Mesenchymal stem cell (in vitro differentiated cells and primary cell): ENCODE measurements around the gene CTSL.
"Not testable (repeated sequence)": the region's sequence is repeated elsewhere in the genome, so short reads cannot be mapped to it uniquely, and the experiment has no call there.

ENCODE experiments used
- DNase-seq: peaks from one replicate; pipeline ENCODE4 v3.0.0-alpha.2; 2013
- H2AFZ ChIP-seq: one replicate; pipeline ENCODE4 v1.6.1; 2013; ENCODE audit warnings: low read depth, mild to moderate bottlenecking, control low read depth, inconsistent platforms, low read length, moderate library complexity
- H2AK5ac ChIP-seq: 2 replicates; pipeline ENCODE4 v1.6.1; 2013; ENCODE audit warnings: low read length, moderate library complexity, mild to moderate bottlenecking, inconsistent platforms; ENCODE audit not compliant: severe bottlenecking
- H2BK120ac ChIP-seq: one replicate; pipeline ENCODE4 v1.6.1; 2013; ENCODE audit warnings: low read depth, mild to moderate bottlenecking, inconsistent platforms, low read length, moderate library complexity
- H2BK12ac ChIP-seq, 2 experiments: one replicate each; pipeline ENCODE4 v1.6.1; 2013; ENCODE audit warnings: inconsistent platforms in 2 of 2, low read length in 2 of 2, mild to moderate bottlenecking in 2 of 2, moderate library complexity in 2 of 2, control low read depth in 1 of 2
- H2BK15ac ChIP-seq: one replicate; pipeline ENCODE4 v1.6.1; 2013; ENCODE audit warnings: mild to moderate bottlenecking, low read depth, inconsistent platforms; ENCODE audit not compliant: poor library complexity, severe bottlenecking
- H2BK5ac ChIP-seq: 2 replicates; pipeline ENCODE4 v1.6.1; 2013; ENCODE audit warnings: low read depth, mild to moderate bottlenecking, low read length, control low read depth, inconsistent platforms; ENCODE audit not compliant: poor library complexity, severe bottlenecking
- H3K14ac ChIP-seq, 2 experiments: one replicate each; pipeline ENCODE4 v1.6.1; 2013; ENCODE audit warnings: inconsistent platforms in 2 of 2, low read length in 2 of 2, control low read depth in 1 of 2, mild to moderate bottlenecking in 1 of 2, moderate library complexity in 1 of 2
- H3K18ac ChIP-seq, 2 experiments: one replicate each; pipeline ENCODE4 v1.6.1; 2013; ENCODE audit warnings: inconsistent platforms in 2 of 2, low read length in 2 of 2, control low read depth in 1 of 2, low read depth in 1 of 2, mild to moderate bottlenecking in 1 of 2
- H3K23ac ChIP-seq, 2 experiments: one replicate each; pipeline ENCODE4 v1.6.1; 2013; ENCODE audit warnings: inconsistent platforms in 2 of 2, low read length in 2 of 2, mild to moderate bottlenecking in 2 of 2, moderate library complexity in 2 of 2, control low read depth in 1 of 2
- H3K27ac ChIP-seq: 2 replicates; pipeline ENCODE4 v1.5.1; 2013; ENCODE audit warnings: mild to moderate bottlenecking, moderate library complexity, low read length, control low read depth, inconsistent platforms; ENCODE audit not compliant: poor library complexity, severe bottlenecking
- H3K27me3 ChIP-seq, 2 experiments: 2 replicates each; pipeline versions ENCODE4 v1.6.1 to v1.7.0; 2013; ENCODE audit warnings: low read length in 2 of 2, mild to moderate bottlenecking in 2 of 2, moderate library complexity in 2 of 2, control low read depth in 1 of 2, inconsistent platforms in 1 of 2; ENCODE audit not compliant: control insufficient read depth in 1 of 2, insufficient read depth in 1 of 2
- H3K36me3 ChIP-seq, 2 experiments: 2 replicates each; pipeline versions ENCODE4 v1.6.1 to v1.7.0; 2013; ENCODE audit warnings: low read length in 2 of 2, control low read depth in 1 of 2, inconsistent platforms in 1 of 2, low read depth in 1 of 2, mild to moderate bottlenecking in 1 of 2; ENCODE audit not compliant: insufficient read depth in 2 of 2, control insufficient read depth in 1 of 2
- H3K4ac ChIP-seq, 2 experiments: one replicate each; pipeline ENCODE4 v1.6.1; 2013; ENCODE audit warnings: inconsistent platforms in 2 of 2, low read length in 2 of 2, mild to moderate bottlenecking in 2 of 2, moderate library complexity in 2 of 2, control low read depth in 1 of 2, low read depth in 1 of 2
- H3K4me1 ChIP-seq: 2 replicates; pipeline ENCODE4 v1.6.1; 2013; ENCODE audit warnings: low read depth, low read length, control low read depth; ENCODE audit not compliant: control insufficient read depth, insufficient read depth
- H3K4me2 ChIP-seq: 2 replicates; pipeline ENCODE4 v1.6.1; 2013; ENCODE audit warnings: low read length, mild to moderate bottlenecking, inconsistent platforms; ENCODE audit not compliant: poor library complexity, severe bottlenecking
- H3K4me3 ChIP-seq, 2 experiments: 2 replicates each; pipeline versions ENCODE4 v1.5.1 to v1.7.0; 2013; ENCODE audit warnings: low read length in 2 of 2, mild to moderate bottlenecking in 2 of 2, control low read depth in 1 of 2, low read depth in 1 of 2; ENCODE audit not compliant: insufficient read depth in 1 of 2
- H3K79me1 ChIP-seq: replicated peaks from 2 replicates; pipeline ENCODE4 v1.6.1; 2013; ENCODE audit warnings: mild to moderate bottlenecking, control low read depth, low read length, inconsistent platforms; ENCODE audit not compliant: poor library complexity, severe bottlenecking
- H3K9ac ChIP-seq: 2 replicates; pipeline ENCODE4 v1.7.0; 2013; ENCODE audit warnings: mild to moderate bottlenecking, low read length, moderate library complexity
- H3K9me3 ChIP-seq: 2 replicates; pipeline ENCODE4 v1.7.0; 2013; ENCODE audit warnings: mild to moderate bottlenecking, low read length; ENCODE audit not compliant: control insufficient read depth
- H4K8ac ChIP-seq: one replicate; pipeline ENCODE4 v1.6.1; 2013; ENCODE audit warnings: inconsistent platforms, mild to moderate bottlenecking, low read length, moderate library complexity
- H4K91ac ChIP-seq: one replicate; pipeline ENCODE4 v1.6.1; 2013; ENCODE audit warnings: mild to moderate bottlenecking, low read length, inconsistent platforms
- WGBS: methylation state at CpG from one replicate; pipeline ENCODE4 v1.1.7; 2013; ENCODE audit warnings: mixed read lengths; 5-methylcytosine and 5-hydroxymethylcytosine counted together

Gene CTSL

DNA sequence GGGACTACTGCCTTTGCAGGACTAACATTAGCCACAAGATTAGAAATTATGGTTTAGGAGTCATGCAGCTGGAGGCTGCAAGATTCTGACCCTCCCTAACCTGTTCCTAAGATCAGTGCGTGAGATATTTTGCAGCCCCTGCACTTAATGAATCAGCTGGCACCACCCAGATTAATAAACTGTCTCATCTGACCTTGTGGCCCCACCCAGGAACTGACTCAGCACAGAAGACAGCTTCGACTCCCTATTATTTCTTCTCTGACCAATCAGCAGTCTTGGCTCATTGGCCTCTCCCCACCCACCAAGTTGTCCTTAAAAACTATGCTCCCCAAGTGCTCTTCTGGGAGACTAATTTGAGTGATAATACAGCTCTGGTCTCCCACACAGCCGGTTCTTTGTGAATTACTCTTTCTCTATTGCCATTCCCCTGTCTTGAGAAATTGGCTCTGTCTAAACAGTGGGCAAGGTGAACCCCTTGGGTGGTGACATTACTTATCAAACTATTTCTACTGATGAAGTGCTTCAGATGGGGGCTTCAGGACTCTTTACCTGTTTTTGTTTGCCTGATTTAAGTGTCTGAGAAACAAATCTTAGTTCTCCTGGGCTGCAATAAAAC, 17.0 kb downstream of the CTSL start:
- WGBS: 63% methylated on average over 2 of the region's 3 CpGs
- H2AFZ ChIP-seq: no peak overlapping the region

DNA sequence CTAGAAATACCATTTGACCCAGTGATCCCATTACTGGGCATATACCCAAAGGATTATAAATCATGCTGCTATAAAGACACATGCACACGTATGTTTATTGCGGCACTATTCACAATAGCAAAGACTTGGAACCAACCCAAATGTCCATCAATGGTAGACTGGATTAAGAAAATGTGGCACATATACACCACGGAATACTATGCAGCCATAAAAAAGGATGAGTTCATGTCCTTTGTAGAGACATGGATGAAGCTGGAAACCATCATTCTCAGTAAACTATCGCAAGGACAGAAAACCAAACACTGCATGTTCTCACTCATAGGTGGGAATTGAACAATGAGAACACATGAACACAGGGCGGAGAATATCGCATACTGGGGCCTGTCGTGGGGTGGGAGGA, 18.3 kb downstream of the CTSL start:
- H2BK12ac ChIP-seq, H2BK120ac ChIP-seq, H3K23ac ChIP-seq, H4K8ac ChIP-seq, DNase-seq, H2AK5ac ChIP-seq, H3K9me3 ChIP-seq, H3K18ac ChIP-seq, H3K36me3 ChIP-seq, H3K14ac ChIP-seq, H3K27me3 ChIP-seq, H2BK15ac ChIP-seq, H3K27ac ChIP-seq, H3K4me1 ChIP-seq, H3K4me2 ChIP-seq, H3K4me3 ChIP-seq, H3K9ac ChIP-seq, H2AFZ ChIP-seq, H3K4ac ChIP-seq, H2BK5ac ChIP-seq, H4K91ac ChIP-seq, H3K79me1 ChIP-seq: not testable (repeated sequence)
- no CpG with 5 or more reads among the region's 7 CpGs for WGBS

More for the DNA sequence above, 17.0 kb downstream of the CTSL start:
- no peak overlapping the region for H3K9ac ChIP-seq
- H3K27ac ChIP-seq: no peak overlapping the region
- no peak overlapping the region for H2BK120ac ChIP-seq
- no peaks in the 10 kb centered on the region for H3K27me3 ChIP-seq
- no peak overlapping the region for H4K8ac ChIP-seq
- H3K4me1 ChIP-seq: no peaks in the 10 kb centered on the region
- H3K14ac ChIP-seq: no peak overlapping the region
- no peak overlapping the region for H3K18ac ChIP-seq
- no peak overlapping the region for H4K91ac ChIP-seq
- no peak overlapping the region for H2AK5ac ChIP-seq
- H3K4ac ChIP-seq: no peak overlapping the region
- DNase-seq: no peak
- no peak overlapping the region for H2BK15ac ChIP-seq
- H3K9me3 ChIP-seq: peaks cover 6% of the 10 kb centered on the region
- no peak overlapping the region for H2BK5ac ChIP-seq
- no peak overlapping the region for H3K23ac ChIP-seq
- H2BK12ac ChIP-seq: no peak overlapping the region
- no peaks in the 10 kb centered on the region for H3K36me3 ChIP-seq
- H3K79me1 ChIP-seq: no peaks in the 10 kb centered on the region
- no peak overlapping the region for H3K4me2 ChIP-seq
- H3K4me3 ChIP-seq: no peak overlapping the region

DNA sequence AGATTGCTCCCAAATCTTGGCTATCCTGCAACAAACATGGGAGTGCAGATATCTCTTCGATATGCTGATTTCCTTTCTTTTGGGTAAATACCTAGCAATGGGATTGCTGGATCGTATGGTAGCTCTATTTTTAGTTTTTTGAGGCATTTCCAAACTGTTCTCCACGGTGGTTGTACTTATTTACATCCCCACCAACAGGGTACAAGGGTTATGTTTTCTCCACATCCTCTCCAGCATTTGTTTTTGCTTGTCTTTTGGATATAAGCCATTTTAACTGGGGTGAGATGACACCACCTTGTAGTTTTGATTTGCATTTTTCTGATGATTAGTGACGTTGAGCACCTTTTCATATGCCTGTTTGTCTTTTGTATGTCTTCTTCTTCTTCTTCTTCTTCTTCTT, 20.3 kb downstream of the CTSL start:
- Histone ChIP-seq H4K91ac (no peak overlapping the region), H2AK5ac (no peak overlapping the region), H3K4me1 (peaks cover 4% of the 10 kb centered on the region), H2BK5ac (no peak overlapping the region), H2BK12ac (no peak overlapping the region), H3K9me3 (peaks cover 6% of the 10 kb centered on the region), H3K4me3 (no peak overlapping the region), H2BK120ac (no peak overlapping the region), H3K79me1 (no peaks in the 10 kb centered on the region), H3K36me3 (no peaks in the 10 kb centered on the region), H3K4ac (no peak overlapping the region), H3K9ac (no peak overlapping the region), H3K27me3 (no peaks in the 10 kb centered on the region), H3K23ac (no peak overlapping the region), H3K27ac (no peak overlapping the region), H2BK15ac (no peak overlapping the region), H3K4me2 (no peak overlapping the region), H3K14ac (no peak overlapping the region), H3K18ac (no peak overlapping the region), H2AFZ (no peak overlapping the region), H4K8ac (no peak overlapping the region)
- 82% methylated on average over 1 of the region's 4 CpGs for WGBS
- no peak for DNase-seq

DNA sequence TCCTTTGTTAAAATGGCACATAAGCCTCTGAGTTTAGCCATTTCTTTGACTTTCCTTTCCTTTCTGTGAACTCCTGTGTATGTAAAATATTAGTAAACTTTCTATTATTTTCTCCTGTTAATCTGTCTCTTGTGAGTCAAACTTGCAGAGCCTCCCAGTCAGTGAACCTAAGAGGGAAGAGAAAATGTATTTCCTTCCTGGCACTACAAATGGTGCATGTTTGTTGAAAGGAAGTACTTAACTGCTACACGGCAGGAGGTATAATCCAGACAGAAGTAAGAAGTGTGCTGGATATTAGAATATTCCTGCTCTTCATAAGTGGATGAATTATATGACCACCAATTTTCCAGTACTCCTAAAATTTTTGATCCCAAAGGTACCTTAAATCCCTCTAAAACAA, 23.0 kb downstream of the CTSL start:
- H2BK12ac ChIP-seq: no peak overlapping the region
- H2AK5ac ChIP-seq: no peak overlapping the region
- no peak overlapping the region for H2BK120ac ChIP-seq
- H3K23ac ChIP-seq: no peak overlapping the region
- WGBS: no CpG with 5 or more reads among the region's 1 CpG
- H4K8ac ChIP-seq: no peak overlapping the region
- no peak overlapping the region for H4K91ac ChIP-seq
- no peak for DNase-seq
- H3K4me1 ChIP-seq: peaks cover 4% of the 10 kb centered on the region
- no peak overlapping the region for H3K27ac ChIP-seq
- H3K14ac ChIP-seq: no peak overlapping the region
- no peak overlapping the region for H3K4me2 ChIP-seq
- peaks cover 6% of the 10 kb centered on the region for H3K9me3 ChIP-seq
- H3K79me1 ChIP-seq: no peaks in the 10 kb centered on the region
- no peaks in the 10 kb centered on the region for H3K27me3 ChIP-seq
- no peak overlapping the region for H3K4ac ChIP-seq
- H3K36me3 ChIP-seq: no peaks in the 10 kb centered on the region
- no peak overlapping the region for H3K9ac ChIP-seq
- no peak overlapping the region for H2AFZ ChIP-seq
- no peak overlapping the region for H2BK5ac ChIP-seq
- no peak overlapping the region for H3K4me3 ChIP-seq
- H3K18ac ChIP-seq: no peak overlapping the region
- H2BK15ac ChIP-seq: no peak overlapping the region
